Gastrocnemius medialis (tissue), 4 donors: ENCODE data around the gene IL18RAP. TPM values are rescaled to one million over a fixed set of nuclear protein-coding genes. Genes with fewer than 3 reads are reported as not detected.

ENCODE experiments used
- ATAC-seq, 2 donors: fragments of 150-250 bp; one replicate each; pipeline ENCODE4 v1.9.1; 2016
- DNase-seq, 2 donors: peaks; one replicate each; pipeline ENCODE4 v3.0.0-alpha.2; 2019
- H3K27ac ChIP-seq, 4 donors: fragments of 200-600 bp; sonication (generic); 1 replicate in 1 of 4; 2 replicates in 3 of 4; pipeline ENCODE4 v1.5.1; 2016 to 2018; ENCODE audit warnings: mild to moderate bottlenecking in 2 of 4, moderate library complexity in 1 of 4
- H3K27me3 ChIP-seq, 3 donors: fragments of 200-600 bp; sonication (generic) in 2 of 3; 1 replicate in 1 of 3; 2 replicates in 2 of 3; pipeline versions ENCODE4 v1.5.1 to v1.6.0; 2016 to 2019; ENCODE audit warnings: mild to moderate bottlenecking in 1 of 3, moderate library complexity in 1 of 3
- H3K36me3 ChIP-seq, 2 donors: fragments of 200-600 bp; sonication (generic) in 1 of 2; one replicate each; pipeline ENCODE4 v1.5.1; 2017 to 2018
- H3K4me1 ChIP-seq, 2 donors: fragments of 200-600 bp; sonication (generic) in 1 of 2; one replicate each; pipeline ENCODE4 v1.5.1; 2016 to 2017; ENCODE audit warnings: mild to moderate bottlenecking in 2 of 2
- H3K4me3 ChIP-seq, 4 donors: fragments of 200-600 bp; sonication (generic) in 3 of 4; 1 replicate in 1 of 4; 2 replicates in 3 of 4; pipeline ENCODE4 v1.5.1; 2016 to 2019; ENCODE audit warnings: mild to moderate bottlenecking in 2 of 4
- H3K9me3 ChIP-seq, 3 donors: fragments of 200-600 bp; sonication (generic) in 2 of 3; 1 replicate in 1 of 3; 2 replicates in 2 of 3; pipeline ENCODE4 v1.5.1; 2016 to 2019
- POLR2A ChIP-seq, 2 donors: fragments of 450-650 bp; IDR thresholded peaks; one replicate each; pipeline ENCODE4 v1.6.1; 2017; ENCODE audit warnings: antibody characterized with exemption in 2 of 2, mild to moderate bottlenecking in 2 of 2, moderate library complexity in 2 of 2
- in situ Hi-C, 4 donors: fragments of 200-750 bp; cut with MboI; loops; one replicate each; pipeline versions ENCODE4 v1.15.0 to v1.8.0; 2017; ENCODE audit warnings: low sequenced_read_pairs in 4 of 4
- intact Hi-C: fragments of 100-400 bp; cut with DNase I; formaldehyde crosslinking; loops from one replicate; pipeline ENCODE4 v1.15.1; 2023; ENCODE audit warnings: low total_unique reads
- total RNA-seq, 4 donors: library from RNA; depleted of rRNA; stranded (reverse); fragments of >200 nt; gene quantifications; one replicate each; pipeline versions ENCODE4 v1.1.0 to v1.2.3, GENCODE V29; 2016
- TF ChIP-seq, protein P1 (sequence below), 5 experiments: fragments of 450-650 bp in 3 of 5; fragments of 200-600 bp in 2 of 5; sonication (generic) in 2 of 5; IDR thresholded peaks in 4 of 5; conservative IDR thresholded peaks in 1 of 5; 1 replicate in 4 of 5; 2 replicates in 1 of 5; pipeline ENCODE4 v1.5.1; 2016 to 2019; ENCODE audit warnings: antibody characterized with exemption in 5 of 5, mild to moderate bottlenecking in 3 of 5, moderate library complexity in 3 of 5

The IL18RAP gene
- total RNA-seq, 4 donors from 2014 or later: 0.29 to 1.9 TPM; not detected in 2

DNA sequence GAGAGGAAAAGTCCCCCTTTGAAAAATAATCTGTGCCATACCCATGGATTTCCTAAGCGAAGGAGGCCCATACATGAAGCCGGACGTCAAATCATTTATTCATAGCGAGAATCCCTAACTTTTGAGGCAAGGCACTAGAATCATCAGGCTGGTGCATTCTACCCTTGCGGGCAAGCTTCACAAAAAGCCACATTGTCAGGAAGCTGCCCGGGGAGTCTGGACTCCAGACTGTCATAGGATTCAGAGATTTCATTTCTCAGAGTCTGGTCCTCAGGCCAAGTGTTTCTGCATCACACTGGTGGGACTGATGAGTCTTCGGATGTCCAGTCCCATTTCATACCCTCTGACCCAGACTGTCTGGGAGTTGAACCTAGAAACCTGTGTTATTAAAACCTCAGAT, 59.0 kb downstream of the IL18RAP start:
- H3K27me3 ChIP-seq: no peaks in the 10 kb centered on the region
- DNase-seq (no peak), ATAC-seq (no peak)
- H3K4me3 ChIP-seq: no peak overlapping the region
- peaks cover 5 to 9% of the 10 kb centered on the region in 2 donors for H3K4me1 ChIP-seq
- intact Hi-C loops (no loop called here), in situ Hi-C loops (no loop called here)
- no peak overlapping the region for H3K27ac ChIP-seq
- TF ChIP-seq, protein P1, sequence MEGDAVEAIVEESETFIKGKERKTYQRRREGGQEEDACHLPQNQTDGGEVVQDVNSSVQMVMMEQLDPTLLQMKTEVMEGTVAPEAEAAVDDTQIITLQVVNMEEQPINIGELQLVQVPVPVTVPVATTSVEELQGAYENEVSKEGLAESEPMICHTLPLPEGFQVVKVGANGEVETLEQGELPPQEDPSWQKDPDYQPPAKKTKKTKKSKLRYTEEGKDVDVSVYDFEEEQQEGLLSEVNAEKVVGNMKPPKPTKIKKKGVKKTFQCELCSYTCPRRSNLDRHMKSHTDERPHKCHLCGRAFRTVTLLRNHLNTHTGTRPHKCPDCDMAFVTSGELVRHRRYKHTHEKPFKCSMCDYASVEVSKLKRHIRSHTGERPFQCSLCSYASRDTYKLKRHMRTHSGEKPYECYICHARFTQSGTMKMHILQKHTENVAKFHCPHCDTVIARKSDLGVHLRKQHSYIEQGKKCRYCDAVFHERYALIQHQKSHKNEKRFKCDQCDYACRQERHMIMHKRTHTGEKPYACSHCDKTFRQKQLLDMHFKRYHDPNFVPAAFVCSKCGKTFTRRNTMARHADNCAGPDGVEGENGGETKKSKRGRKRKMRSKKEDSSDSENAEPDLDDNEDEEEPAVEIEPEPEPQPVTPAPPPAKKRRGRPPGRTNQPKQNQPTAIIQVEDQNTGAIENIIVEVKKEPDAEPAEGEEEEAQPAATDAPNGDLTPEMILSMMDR (IDR thresholded peaks at IDR 0.05 in 4 of 5, conservative IDR thresholded peaks at IDR 0.05 in 1 of 5): no peak
- TF ChIP-seq POLR2A (IDR thresholded peaks at IDR 0.05): no peak
- H3K9me3 ChIP-seq: no peaks in the 10 kb centered on the region
- no peaks in the 10 kb centered on the region for H3K36me3 ChIP-seq

DNA sequence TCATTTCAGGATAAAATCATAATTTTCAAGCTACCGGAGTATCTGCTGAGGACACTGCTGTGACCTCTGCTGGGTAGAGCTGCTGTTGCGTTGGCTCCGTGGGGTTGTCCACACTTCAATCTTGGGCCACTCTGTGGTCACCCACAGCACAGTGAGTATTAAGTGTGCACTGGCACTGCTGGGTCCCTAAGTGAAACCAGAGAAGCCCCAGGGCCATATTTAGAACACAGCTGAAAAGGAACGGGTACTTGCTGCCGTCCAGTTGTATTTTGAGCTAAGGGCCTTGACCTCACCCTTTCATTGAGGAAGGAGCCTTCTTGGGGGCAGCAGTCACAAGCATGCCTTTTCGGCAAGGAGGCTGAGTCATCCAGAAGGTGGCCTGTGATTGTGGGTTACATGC, 60.1 kb downstream of the IL18RAP start:
- in situ Hi-C loops (no loop called here), intact Hi-C loops (no loop called here)
- Histone ChIP-seq H3K27me3 (no peaks in the 10 kb centered on the region), H3K27ac (no peak overlapping the region), H3K4me1 (peaks cover 5 to 9% of the 10 kb centered on the region in 2 donors), H3K36me3 (no peaks in the 10 kb centered on the region), H3K4me3 (no peak overlapping the region), H3K9me3 (no peaks in the 10 kb centered on the region)
- DNase-seq (peak in 1 of 2 donors; percentile 49), ATAC-seq (peak in 1 of 2 donors; percentile 84)
- no peak for TF ChIP-seq POLR2A (IDR thresholded peaks at IDR 0.05)
- TF ChIP-seq, protein P1 (IDR thresholded peaks at IDR 0.05 in 4 of 5, conservative IDR thresholded peaks at IDR 0.05 in 1 of 5): no peak

DNA sequence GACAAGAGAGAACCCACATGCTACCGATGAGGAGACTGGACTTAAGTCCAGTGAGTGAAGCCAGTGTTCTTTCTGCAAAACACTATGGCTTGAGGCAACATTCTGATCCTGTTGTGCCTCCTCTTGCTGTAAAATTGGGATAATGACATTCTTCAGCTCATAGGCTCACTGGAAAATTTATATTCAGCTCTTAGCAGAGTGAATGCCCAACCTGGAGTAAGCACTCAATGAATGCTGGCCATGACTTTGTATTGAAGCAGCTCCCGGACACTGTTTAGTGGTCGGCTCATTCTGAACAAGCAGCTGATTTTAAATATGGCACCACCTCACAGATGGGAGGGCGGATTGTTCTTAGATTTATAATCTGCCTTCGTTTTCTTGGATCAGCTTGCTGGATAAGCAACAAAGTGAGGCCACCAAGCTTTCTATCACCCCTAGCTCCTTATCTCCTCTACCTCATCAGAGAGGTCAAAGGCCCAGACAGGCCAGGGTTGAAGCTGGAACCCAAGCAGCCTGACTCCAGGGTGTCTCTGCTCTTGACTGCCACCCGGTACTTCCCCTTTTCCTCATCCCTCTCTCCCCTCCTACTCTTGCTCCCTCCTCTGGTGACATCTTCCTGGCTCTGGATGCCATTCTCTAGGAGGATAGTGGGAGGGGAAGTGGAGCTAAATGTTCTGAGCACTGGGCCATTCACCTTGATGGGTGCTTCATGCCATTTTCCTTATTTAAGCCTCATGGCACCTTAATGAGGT, 61.5 kb downstream of the IL18RAP start:
- no peak overlapping the region for H3K27ac ChIP-seq
- H3K9me3 ChIP-seq: no peaks in the 10 kb centered on the region
- no peak overlapping the region for H3K4me3 ChIP-seq
- H3K27me3 ChIP-seq: no peaks in the 10 kb centered on the region
- in situ Hi-C loops (no loop called here), intact Hi-C loops (no loop called here)
- TF ChIP-seq POLR2A (IDR thresholded peaks at IDR 0.05): no peak
- TF ChIP-seq, protein P1 (IDR thresholded peaks at IDR 0.05 in 4 of 5, conservative IDR thresholded peaks at IDR 0.05 in 1 of 5): no peak
- ATAC-seq (no peak), DNase-seq (no peak)
- H3K4me1 ChIP-seq: peaks cover 5 to 9% of the 10 kb centered on the region in 2 donors
- H3K36me3 ChIP-seq: no peaks in the 10 kb centered on the region

DNA sequence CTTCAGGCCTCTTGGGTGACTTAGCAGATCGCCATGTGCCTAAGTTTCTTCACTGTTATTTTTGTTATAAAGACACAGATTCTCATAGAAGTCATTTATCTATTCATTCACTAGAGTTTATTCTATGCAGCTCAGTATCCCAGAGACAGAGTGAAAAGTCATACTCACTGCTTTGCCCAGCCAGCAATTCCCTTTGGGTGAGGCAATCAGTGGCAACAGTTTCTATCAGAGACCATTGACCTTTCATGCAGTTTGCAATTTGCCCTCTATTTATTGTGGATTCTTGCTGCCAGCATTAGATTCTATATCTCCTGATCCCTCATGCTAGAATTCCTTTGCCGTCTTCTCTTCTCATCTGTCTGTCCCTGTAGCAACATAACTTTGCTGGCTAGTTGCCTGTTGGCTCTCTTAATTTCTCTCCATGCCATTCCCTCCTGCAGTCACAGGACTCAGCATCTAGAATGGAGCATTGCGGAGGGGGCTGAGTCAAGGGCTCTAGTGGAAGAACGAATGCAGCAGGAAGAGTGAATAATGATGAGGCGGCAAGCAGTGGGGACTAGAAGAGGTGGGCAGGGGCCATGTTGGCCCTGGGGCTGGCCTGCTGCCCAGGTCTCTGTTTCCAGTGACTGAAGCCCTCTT, 62.3 kb downstream of the IL18RAP start:
- intact Hi-C loops (no loop called here), in situ Hi-C loops (no loop called here)
- H3K27ac ChIP-seq: no peak overlapping the region
- no peaks in the 10 kb centered on the region for H3K9me3 ChIP-seq
- ATAC-seq (peak in 1 of 2 donors; percentile 65), DNase-seq (peak in 1 of 2 donors; percentile 31)
- H3K27me3 ChIP-seq: no peaks in the 10 kb centered on the region
- H3K4me3 ChIP-seq: no peak overlapping the region
- H3K4me1 ChIP-seq: peaks cover 5 to 9% of the 10 kb centered on the region in 2 donors
- no peak for TF ChIP-seq POLR2A (IDR thresholded peaks at IDR 0.05)
- TF ChIP-seq, protein P1 (IDR thresholded peaks at IDR 0.05 in 4 of 5, conservative IDR thresholded peaks at IDR 0.05 in 1 of 5): no peak
- no peaks in the 10 kb centered on the region for H3K36me3 ChIP-seq
